AG04449 (cell line): ENCODE data around the gene DOCK9.

ENCODE experiments used
- CTCF ChIA-PET: fragments of 350-600 bp; formaldehyde crosslinking; extraction: SDS; loops from one replicate; lab custom pipeline; 2021; ENCODE audit warnings: antibody characterized with exemption; lab: Yijun Ruan, JAX
- POLR2A ChIA-PET: fragments of 400-600, 350-600 bp; formaldehyde crosslinking; extraction: SDS; loops from one replicate; lab custom pipeline; 2020; ENCODE audit warnings: antibody characterized with exemption, inconsistent platforms; lab: Yijun Ruan, JAX
- DNase-seq: peaks from one replicate; pipeline ENCODE4 v3.0.0-alpha.2; 2010; ENCODE audit warnings: low read depth, low spot score
- H3K4me3 ChIP-seq: 2 replicates; pipeline ENCODE4 v1.5.1; 2011; ENCODE audit warnings: low read depth, mild to moderate bottlenecking, control low read depth, low read length
- CTCF ChIP-seq: IDR thresholded peaks from one replicate; pipeline ENCODE4 v1.5.1; 2011; ENCODE audit warnings: mild to moderate bottlenecking, moderate library complexity, low read length, control low read depth, inconsistent platforms; ENCODE audit not compliant: insufficient read depth; ENCODE audit errors: missing control alignments

The DOCK9 gene

GRCh38 chr13:98877936-98878335 lies 99.9 kb downstream of the DOCK9 start:
- POLR2A ChIA-PET: no interaction called here
- DNase-seq: no peak
- no peak overlapping the region for H3K4me3 ChIP-seq
- TF ChIP-seq CTCF: no peak
- CTCF ChIA-PET: interaction anchor here (1.5 to 2.0 kb wide), 2 partner anchors 24 to 35 kb away, joined by 3 to 5 read pairs; no protein-coding TSS in a partner anchor

GRCh38 chr13:98877466-98877865 lies 100.4 kb downstream of the DOCK9 start:
- H3K4me3 ChIP-seq: no peak overlapping the region
- ChIA-PET POLR2A (no interaction called here), CTCF (interaction anchor here (1.5 to 2.0 kb wide), 2 partner anchors 24 to 35 kb away, joined by 3 to 5 read pairs; no protein-coding TSS in a partner anchor)
- no peak for TF ChIP-seq CTCF
- DNase-seq: no peak

- no peak for TF ChIP-seq CTCF
- H3K4me3 ChIP-seq: no peak overlapping the region
- DNase-seq: no peak
- ChIA-PET CTCF (interaction anchor here (1.2 to 1.8 kb wide), 3 partner anchors 9 to 35 kb away, joined by 3 to 4 read pairs (median 3); no protein-coding TSS in a partner anchor), POLR2A (no interaction called here)
These were observed 102.6 kb downstream of the DOCK9 start for GRCh38 chr13:98875146-98875729.

- CTCF ChIA-PET: interaction anchor here (0.8 to 1.8 kb wide), 2 partner anchors 7 to 8 kb away, joined by 3 to 4 read pairs; no protein-coding TSS in a partner anchor
These were observed 103.9 kb downstream of the DOCK9 start for GRCh38 chr13:98874029-98874397.

GRCh38 chr13:98873377-98874028 lies 104.4 kb downstream of the DOCK9 start:
- POLR2A ChIA-PET: no interaction called here
- CTCF ChIA-PET: interaction anchor here (0.8 kb wide), 1 partner anchor 9 kb away, joined by 3 read pairs; no protein-coding TSS in a partner anchor
- TF ChIP-seq CTCF: no peak
- no peak for DNase-seq
- H3K4me3 ChIP-seq: no peak overlapping the region

More at GRCh38 chr13:98874029-98874397, 103.9 kb downstream of the DOCK9 start:
- H3K4me3 ChIP-seq: no peak overlapping the region
- no peak for TF ChIP-seq CTCF
- no peak for DNase-seq
- POLR2A ChIA-PET: no interaction called here

GRCh38 chr13:98871727-98872126 lies 106.1 kb downstream of the DOCK9 start:
- ChIA-PET POLR2A (no interaction called here), CTCF (no interaction called here)
- no peak for TF ChIP-seq CTCF
- H3K4me3 ChIP-seq: no peak overlapping the region
- no peak for DNase-seq
